B cell (primary cell): ENCODE measurements around the gene TMEM163. TPM values are rescaled to one million over a fixed set of nuclear protein-coding genes. Genes with fewer than 3 reads are reported as not detected.

Experiments
- ATAC-seq: fragments of 200-7000 bp; cut with Tn5 transposase; one replicate; pipeline ENCODE4 v1.10.0; 2021; ENCODE audit warnings: low read depth, mild to moderate bottlenecking, moderate number of reproducible peaks, moderate library complexity
- CTCF ChIA-PET: fragments of 350-600 bp; sonication (Branson Sonifier 250); formaldehyde crosslinking; loops from one replicate; lab custom pipeline; 2021; ENCODE audit warnings: antibody characterized with exemption, inconsistent platforms; lab: Charles Lee
- POLR2A ChIA-PET: fragments of 350-600 bp; sonication (Branson Sonifier 250); formaldehyde crosslinking; loops from one replicate; lab custom pipeline; 2021; ENCODE audit warnings: antibody characterized with exemption; lab: Charles Lee
- DNase-seq: peaks from one replicate; pipeline ENCODE4 v3.0.0; 2013
- H2AFZ ChIP-seq: 2 replicates; pipeline ENCODE4 v1.6.1; 2012; ENCODE audit warnings: mild to moderate bottlenecking, low read depth, low read length; ENCODE audit not compliant: insufficient read depth, poor library complexity, severe bottlenecking
- H3K27ac ChIP-seq, 2 donors: 1 replicate in 1 of 2; 2 replicates in 1 of 2; pipeline ENCODE4 v1.5.1; 2012 to 2013; ENCODE audit warnings: low read length in 2 of 2, mild to moderate bottlenecking in 2 of 2, moderate library complexity in 1 of 2
- H3K27me3 ChIP-seq, 4 experiments: fragments of 200-600 bp in 1 of 4; sonication (generic) in 1 of 4; replicated peaks in 1 of 4; 1 replicate in 2 of 4; 2 replicates in 2 of 4; pipeline versions ENCODE4 v1.6.1 to v1.7.0; 2013 to 2016; ENCODE audit warnings: low read length in 3 of 4, mild to moderate bottlenecking in 2 of 4, mixed read lengths in 1 of 4, moderate library complexity in 1 of 4; ENCODE audit not compliant: insufficient read depth in 4 of 4, control insufficient read depth in 3 of 4; ENCODE audit errors: control extremely low read depth in 1 of 4
- H3K36me3 ChIP-seq, 2 experiments: replicated peaks in 1 of 2; 1 replicate in 1 of 2; 2 replicates in 1 of 2; pipeline versions ENCODE4 v1.6.1 to v1.7.1; 2013; ENCODE audit warnings: low read length in 1 of 2; ENCODE audit not compliant: insufficient read depth in 2 of 2, control insufficient read depth in 1 of 2; ENCODE audit errors: control extremely low read depth in 1 of 2, extremely low read depth in 1 of 2
- H3K4me1 ChIP-seq, 2 donors: fragments of 200-600 bp in 1 of 2; sonication (generic) in 1 of 2; 1 replicate in 1 of 2; 2 replicates in 1 of 2; pipeline versions ENCODE4 v1.5.1 to v1.6.1; 2013 to 2017; ENCODE audit warnings: low read length in 2 of 2; ENCODE audit not compliant: control insufficient read depth in 2 of 2, insufficient read depth in 2 of 2
- H3K4me2 ChIP-seq: replicated peaks from 2 replicates; pipeline ENCODE3; 2012; ENCODE audit warnings: mild to moderate bottlenecking, low read depth, low read length; ENCODE audit not compliant: poor library complexity, severe bottlenecking
- H3K4me3 ChIP-seq, 5 experiments: fragments of 200-600 bp in 1 of 5; sonication (generic) in 1 of 5; 1 replicate in 3 of 5; 2 replicates in 2 of 5; pipeline versions ENCODE4 v1.5.1 to v1.7.0; 2011 to 2016; ENCODE audit warnings: low read length in 4 of 5, mild to moderate bottlenecking in 4 of 5, low read depth in 2 of 5, control low read depth in 1 of 5, moderate library complexity in 1 of 5; ENCODE audit not compliant: insufficient read depth in 1 of 5; ENCODE audit errors: control extremely low read depth in 1 of 5, extremely low read depth in 1 of 5
- H3K79me2 ChIP-seq: fragments of 200-600 bp; sonication (generic); one replicate; pipeline ENCODE4 v1.6.0; 2016; ENCODE audit warnings: low read length; ENCODE audit not compliant: control insufficient read depth, insufficient read depth
- H3K9ac ChIP-seq: fragments of 200-600 bp; sonication (generic); 2 replicates; pipeline ENCODE4 v1.6.1; 2017; ENCODE audit warnings: mild to moderate bottlenecking, low read length, moderate library complexity
- H3K9me3 ChIP-seq, 3 donors: one replicate each; pipeline versions ENCODE4 v1.6.1 to v1.7.1; 2013; ENCODE audit warnings: low read length in 2 of 3; ENCODE audit not compliant: control insufficient read depth in 2 of 3, insufficient read depth in 1 of 3; ENCODE audit errors: control extremely low read depth in 1 of 3
- H4K20me1 ChIP-seq: 2 replicates; pipeline ENCODE4 v1.6.0; 2012; ENCODE audit warnings: mild to moderate bottlenecking, low read length; ENCODE audit not compliant: insufficient read depth, control insufficient read depth, poor library complexity, severe bottlenecking
- H3K27ac Mint-ChIP-seq: one replicate; pipeline ENCODE4 v1.8.0; 2021; ENCODE audit warnings: mixed read lengths
- H3K27me3 Mint-ChIP-seq: one replicate; pipeline ENCODE4 v1.8.0; 2021; ENCODE audit warnings: mixed read lengths
- H3K4me1 Mint-ChIP-seq: one replicate; pipeline ENCODE4 v1.8.0; 2021; ENCODE audit warnings: mixed read lengths
- H3K4me3 Mint-ChIP-seq: one replicate; pipeline ENCODE4 v1.8.0; 2021; ENCODE audit warnings: mixed read lengths
- H3K9me3 Mint-ChIP-seq: one replicate; pipeline ENCODE4 v1.8.0; 2022; ENCODE audit warnings: mixed read lengths; ENCODE audit not compliant: insufficient read depth
- CTCF ChIP-seq: fragments of 200-600 bp; IDR thresholded peaks from one replicate; pipeline ENCODE4 v1.8.0; 2022; ENCODE audit warnings: antibody characterized with exemption, mild to moderate bottlenecking
- EZH2 ChIP-seq: IDR thresholded peaks from 2 replicates; pipeline ENCODE4 v1.6.1; 2012; ENCODE audit warnings: borderline replicate concordance, low read depth, mild to moderate bottlenecking, moderate library complexity, low read length; ENCODE audit not compliant: insufficient read depth, poor library complexity, severe bottlenecking
- whole genome bisulfite sequencing: methylation state at CpG from one replicate; pipeline ENCODE4 v1.1.5; 2013; ENCODE audit warnings: missing lambda C conversion rate; ENCODE audit not compliant: insufficient coverage; 5-methylcytosine and 5-hydroxymethylcytosine counted together
- intact Hi-C: fragments of 100-400 bp; cut with micrococcal nuclease; formaldehyde crosslinking; loops from one replicate; pipeline ENCODE4 v1.10.0; 2022
- polyA plus RNA-seq: library from polyadenylated mRNA; depleted of rRNA; stranded (reverse); fragments of >200 nt; gene quantifications from 2 replicates; pipeline ENCODE4 v1.2.3, GENCODE V29; 2012
- total RNA-seq, 2 donors: library from RNA; stranded (reverse); fragments of 120-200 nt in 1 of 2; gene quantifications; 1 replicate in 1 of 2; 2 replicates in 1 of 2; pipeline versions ENCODE4 v1.2.3 to v1.2.4, GENCODE V29; 2013 to 2022

TMEM163 gene
- total and polyA plus RNA-seq, 2 donors (not counting 1 experiment from before 2014, with no cell fraction given) = 2.6 to 5.6 TPM

GRCh38 chr2:134739236-134739878 lies 20.6 kb upstream of the TMEM163 start:
- H2AFZ ChIP-seq = no peak overlapping the region
- H4K20me1 ChIP-seq = no peaks in the 10 kb centered on the region
- POLR2A ChIA-PET = interaction anchor here (0.6 to 2.3 kb wide), 3 partner anchors 19 to 23 kb away, joined by 3 to 7 read pairs (median 6); partner anchors contain the start of gene TMEM163
- peak; percentile 74 for DNase-seq
- Mint-ChIP-seq H3K27ac (peak overlapping the region; percentile 93), H3K4me3 (peak overlapping the region; percentile 62), H3K27me3 (no peaks in the 10 kb centered on the region), H3K9me3 (peaks cover 2% of the 10 kb centered on the region), H3K4me1 (peaks cover 72% of the 10 kb centered on the region)
- H3K4me3 ChIP-seq = peak overlapping the region in 2 of 5 experiments; percentile 8 to 46
- peak overlapping the region; percentile 69 for H3K4me2 ChIP-seq
- H3K4me1 ChIP-seq = peaks cover 62 to 71% of the 10 kb centered on the region in 2 donors
- CTCF ChIA-PET = interaction anchor here (0.7 to 1.8 kb wide), 12 partner anchors 14 to 288 kb away, joined by 3 to 9 read pairs (median 3); partner anchors contain the start of gene TMEM163
- ATAC-seq = peak; percentile 39
- TF ChIP-seq CTCF (peak; percentile 38), EZH2 (no peak)
- no CpG with 5 or more reads among the region's 1 CpG for WGBS
- no peaks in the 10 kb centered on the region for H3K36me3 ChIP-seq
- peak overlapping the region; percentile 40 for H3K9ac ChIP-seq
- no peaks in the 10 kb centered on the region for H3K27me3 ChIP-seq
- no peaks in the 10 kb centered on the region for H3K9me3 ChIP-seq
- peak overlapping the region; percentile 86 to 90 for H3K27ac ChIP-seq
- H3K79me2 ChIP-seq = no peaks in the 10 kb centered on the region
- intact Hi-C loops = loop anchor here (10.0 kb wide), 2 partner anchors 315 to 615 kb away; partner anchors contain the start of gene RAB3GAP1
